Progenitor cell of endocrine pancreas (in vitro differentiated cells): Measurements from ENCODE around the gene ARID3C. TPM values are rescaled to one million over a fixed set of nuclear protein-coding genes. Genes with fewer than 3 reads are reported as not detected.

ENCODE experiments used
- DNase-seq: peaks from one replicate; pipeline ENCODE4 v3.0.0; 2021; ENCODE audit warnings: low spot score; ENCODE audit not compliant: unreplicated experiment
- H3K27ac Mint-ChIP-seq: 2 replicates; pipeline ENCODE4 v1.8.0; 2021; ENCODE audit warnings: mild to moderate bottlenecking, moderate library complexity, mixed read lengths
- H3K27me3 Mint-ChIP-seq: 2 replicates; pipeline ENCODE4 v1.8.0; 2021; ENCODE audit warnings: mixed read lengths
- H3K36me3 Mint-ChIP-seq: 2 replicates; pipeline ENCODE4 v1.8.0; 2022; ENCODE audit warnings: mixed read lengths; ENCODE audit not compliant: insufficient read depth
- H3K4me1 Mint-ChIP-seq: 2 replicates; pipeline ENCODE4 v1.8.0; 2021; ENCODE audit warnings: low read depth, mixed read lengths
- H3K4me3 Mint-ChIP-seq: 2 replicates; pipeline ENCODE4 v1.8.0; 2021; ENCODE audit warnings: low read depth, mild to moderate bottlenecking, moderate library complexity, mixed read lengths
- H3K9me3 Mint-ChIP-seq: 2 replicates; pipeline ENCODE4 v1.8.0; 2021; ENCODE audit warnings: low read depth, mixed read lengths
- total RNA-seq: library from RNA; stranded (reverse); gene quantifications from 2 replicates; pipeline ENCODE4 v1.2.1, GENCODE V29; 2021
- TF ChIP-seq, protein P1 (sequence below): fragments of 200-600 bp; sonication (generic); IDR thresholded peaks from one replicate; pipeline ENCODE4 v1.5.0; 2021; ENCODE audit warnings: antibody characterized with exemption, mild to moderate bottlenecking; ENCODE audit not compliant: unreplicated experiment

Gene ARID3C
- total RNA-seq, 1 donor from 2014 or later: 12.0 TPM

DNA sequence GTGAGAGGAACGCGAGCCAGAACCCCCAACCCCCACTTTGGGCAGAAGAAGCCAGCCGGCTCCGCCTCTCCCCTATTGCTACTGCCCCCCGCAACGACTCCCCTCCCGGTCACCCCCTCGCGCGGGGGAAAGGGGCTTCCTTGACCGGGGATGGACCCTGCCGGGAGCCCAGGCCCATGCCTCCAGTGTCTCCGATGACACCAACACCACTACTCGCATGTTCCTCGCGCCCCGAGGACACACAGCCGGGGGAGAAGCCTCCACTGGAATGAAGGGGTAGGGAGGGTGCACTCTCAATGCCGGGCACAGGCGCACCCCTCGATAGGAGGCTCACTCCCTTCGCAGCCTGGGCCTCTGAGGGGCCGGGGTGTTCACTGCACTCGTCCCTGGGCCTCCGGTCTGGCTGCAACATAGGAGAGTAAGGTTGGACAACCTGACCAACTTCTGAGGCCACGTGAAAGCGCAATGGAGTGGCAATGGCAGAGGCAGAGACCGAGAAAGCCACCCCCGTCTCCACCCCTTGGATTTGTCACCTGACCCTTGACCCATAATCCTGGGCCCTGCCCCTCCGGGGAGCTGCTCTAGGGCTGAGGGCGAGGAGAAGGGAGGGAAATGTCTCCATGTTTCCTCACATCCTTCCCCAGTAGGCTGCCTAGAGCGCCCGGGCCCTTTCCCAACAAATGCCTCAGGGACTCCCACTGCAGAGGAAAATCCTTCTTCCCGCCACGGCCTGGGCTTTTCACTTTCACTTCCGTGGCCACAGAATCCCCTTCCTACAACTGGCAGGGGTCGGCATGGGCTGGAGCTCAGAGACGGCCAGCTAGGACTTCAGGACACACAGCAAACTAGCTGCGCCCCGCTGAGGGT is 38.3 kb downstream of the ARID3C start:
- DNase-seq: no peak

DNA sequence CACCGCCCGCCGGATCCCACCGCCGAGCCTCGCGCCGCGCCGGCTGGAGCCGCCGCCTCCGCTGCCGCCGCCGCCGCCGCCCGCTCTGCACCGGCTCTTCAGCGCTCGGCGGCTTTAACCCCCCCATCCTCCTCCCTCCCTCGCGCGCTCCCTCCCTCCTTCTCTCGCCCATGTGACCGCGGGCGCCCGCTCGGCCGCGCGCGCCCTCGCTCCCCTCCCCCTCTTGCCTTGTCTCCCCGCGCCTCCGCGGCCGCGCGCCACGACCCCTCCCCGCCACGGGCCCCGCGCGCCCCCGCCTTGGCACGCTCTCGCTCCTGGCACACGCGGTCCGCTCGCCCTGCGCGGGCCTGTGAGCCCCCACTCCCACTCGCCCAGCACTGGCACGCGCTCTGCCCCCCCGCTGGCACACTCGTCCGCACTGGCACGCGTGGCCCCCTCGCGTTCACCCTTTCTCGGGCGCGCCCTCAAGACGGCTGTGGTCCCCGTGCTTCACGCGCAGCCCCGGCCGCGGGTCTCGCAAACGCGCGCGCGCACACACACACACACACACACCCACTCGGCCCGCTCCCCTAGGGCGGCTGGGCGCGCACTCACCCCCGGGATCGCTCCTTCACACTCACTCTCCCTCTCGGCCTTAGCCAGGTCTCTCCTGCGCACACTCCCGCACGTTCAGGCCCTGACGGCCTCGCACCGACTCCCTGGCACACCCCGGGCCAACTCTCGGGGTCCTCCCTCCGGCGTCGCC is 39.1 kb downstream of the ARID3C start, which contains the start of gene CNTFR:
CNTFR (minus strand) TSS at position 89 of the 745 bp plus-strand sequence. CDS start 20,743 bp downstream, outside the sequence.
- no peak for DNase-seq
- TF ChIP-seq, protein P1, sequence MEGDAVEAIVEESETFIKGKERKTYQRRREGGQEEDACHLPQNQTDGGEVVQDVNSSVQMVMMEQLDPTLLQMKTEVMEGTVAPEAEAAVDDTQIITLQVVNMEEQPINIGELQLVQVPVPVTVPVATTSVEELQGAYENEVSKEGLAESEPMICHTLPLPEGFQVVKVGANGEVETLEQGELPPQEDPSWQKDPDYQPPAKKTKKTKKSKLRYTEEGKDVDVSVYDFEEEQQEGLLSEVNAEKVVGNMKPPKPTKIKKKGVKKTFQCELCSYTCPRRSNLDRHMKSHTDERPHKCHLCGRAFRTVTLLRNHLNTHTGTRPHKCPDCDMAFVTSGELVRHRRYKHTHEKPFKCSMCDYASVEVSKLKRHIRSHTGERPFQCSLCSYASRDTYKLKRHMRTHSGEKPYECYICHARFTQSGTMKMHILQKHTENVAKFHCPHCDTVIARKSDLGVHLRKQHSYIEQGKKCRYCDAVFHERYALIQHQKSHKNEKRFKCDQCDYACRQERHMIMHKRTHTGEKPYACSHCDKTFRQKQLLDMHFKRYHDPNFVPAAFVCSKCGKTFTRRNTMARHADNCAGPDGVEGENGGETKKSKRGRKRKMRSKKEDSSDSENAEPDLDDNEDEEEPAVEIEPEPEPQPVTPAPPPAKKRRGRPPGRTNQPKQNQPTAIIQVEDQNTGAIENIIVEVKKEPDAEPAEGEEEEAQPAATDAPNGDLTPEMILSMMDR: no peak
- Mint-ChIP-seq H3K9me3 (no peaks in the 10 kb centered on the region), H3K4me1 (peaks cover 13% of the 10 kb centered on the region), H3K27ac (peak within 1 kb of the TSS; percentile 32), H3K27me3 (peaks cover 86% of the 10 kb centered on the region), H3K36me3 (no peaks in the 10 kb centered on the region), H3K4me3 (peak within 1 kb of the TSS; percentile 71)

More for the DNA sequence above, 38.3 kb downstream of the ARID3C start:
- Mint-ChIP-seq H3K4me1 (peaks cover 13% of the 10 kb centered on the region), H3K36me3 (no peaks in the 10 kb centered on the region), H3K9me3 (no peaks in the 10 kb centered on the region), H3K27ac (peak overlapping the region; percentile 32), H3K4me3 (peak overlapping the region; percentile 71), H3K27me3 (peaks cover 81% of the 10 kb centered on the region)
- TF ChIP-seq, protein P1: no peak

DNA sequence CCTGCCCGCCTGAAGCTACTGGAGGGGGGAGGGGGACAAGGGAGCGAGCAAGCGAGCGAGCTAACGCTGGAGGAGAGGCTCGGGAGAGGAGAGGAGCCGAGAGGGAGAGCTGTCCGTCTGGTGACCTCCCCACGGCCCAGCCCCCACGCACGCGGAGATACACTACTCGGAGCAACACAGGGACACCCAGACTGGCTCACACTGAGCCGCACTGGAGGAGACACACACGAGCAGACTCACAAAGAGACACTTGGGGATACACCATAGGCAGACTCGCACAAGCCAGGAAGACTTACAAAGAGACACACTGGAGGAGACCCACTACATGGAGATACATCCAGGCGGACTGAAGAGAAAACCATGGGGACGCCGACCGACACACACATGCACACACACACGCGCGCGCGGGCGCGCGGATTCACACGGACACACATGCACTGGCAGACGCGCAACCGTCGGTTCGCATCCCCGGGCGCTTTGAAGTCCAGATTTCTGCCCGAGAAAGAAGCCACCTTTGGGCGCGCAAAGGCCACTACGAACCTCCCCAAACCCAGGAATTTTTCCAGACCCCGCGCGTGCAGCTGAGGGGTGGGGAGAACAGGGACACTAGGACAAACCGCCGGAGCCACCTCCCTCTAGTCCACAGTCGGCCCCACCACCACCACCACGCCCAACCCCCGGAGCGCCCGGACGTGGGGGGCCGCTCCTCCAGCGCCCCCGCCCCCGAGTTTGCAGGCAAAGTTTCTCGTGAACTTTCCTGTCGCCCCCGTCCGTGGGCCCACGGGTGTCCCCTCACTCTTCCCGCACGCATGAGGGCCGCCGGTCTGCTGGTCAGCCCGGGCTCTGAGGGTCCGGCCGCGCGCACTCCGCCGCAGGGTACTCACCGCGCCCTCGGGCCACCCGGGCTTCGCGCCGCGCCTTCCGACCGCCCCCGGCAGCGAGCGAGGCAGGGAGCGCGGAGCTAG is 39.9 kb downstream of the ARID3C start:
- Mint-ChIP-seq H3K27me3 (peaks cover 91% of the 10 kb centered on the region), H3K36me3 (no peaks in the 10 kb centered on the region), H3K4me1 (peaks cover 13% of the 10 kb centered on the region), H3K4me3 (peak overlapping the region; percentile 71), H3K27ac (no peak overlapping the region), H3K9me3 (no peaks in the 10 kb centered on the region)
- no peak for DNase-seq
- TF ChIP-seq, protein P1: no peak

DNA sequence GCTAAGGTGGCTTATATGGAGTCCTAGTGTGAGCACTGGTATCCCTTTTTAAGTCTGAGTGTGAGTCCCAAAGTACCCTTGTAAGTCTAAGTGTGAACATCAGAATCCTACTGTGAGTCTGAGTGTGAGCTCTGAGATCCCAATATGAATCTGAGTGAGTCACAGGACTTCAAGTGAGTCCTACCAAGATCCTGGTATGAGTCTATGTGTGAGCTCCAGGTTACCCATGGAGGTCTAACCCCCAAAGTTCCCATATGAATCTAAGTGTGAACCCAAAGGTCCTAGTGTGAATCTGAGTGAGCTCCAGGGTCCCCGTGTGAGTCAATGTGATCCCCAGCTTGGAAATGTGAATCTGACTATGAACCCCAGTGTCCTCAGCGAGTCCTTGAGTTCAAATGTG is 41.6 kb downstream of the ARID3C start:
- H3K27ac Mint-ChIP-seq: no peak overlapping the region
- peaks cover 88% of the 10 kb centered on the region for H3K27me3 Mint-ChIP-seq
- H3K9me3 Mint-ChIP-seq: no peaks in the 10 kb centered on the region
- DNase-seq: no peak
- H3K4me3 Mint-ChIP-seq: no peak overlapping the region
- H3K4me1 Mint-ChIP-seq: peaks cover 13% of the 10 kb centered on the region
- H3K36me3 Mint-ChIP-seq: no peaks in the 10 kb centered on the region
- TF ChIP-seq, protein P1: no peak
